Calu3 (cell line): ENCODE data around the gene NCAPG2. TPM values are rescaled to one million over a fixed set of nuclear protein-coding genes. Genes with fewer than 3 reads are reported as not detected.
"Not testable (repeated sequence)": the region's sequence is repeated elsewhere in the genome, so short reads cannot be mapped to it uniquely, and the experiment has no call there.

Experiments
- BruUV-seq: library from RNA; stranded (reverse); fragments of 400-500 nt; replicated peaks from 2 replicates; lab custom pipeline; 2021; lab: Mats Ljungman, UMichigan
- CTCF ChIA-PET: fragments of 300-600 bp; sonication (Branson Sonifier 250); formaldehyde crosslinking; loops from one replicate; lab custom pipeline; 2022; ENCODE audit warnings: antibody characterized with exemption; lab: Charles Lee
- DNase-seq: peaks from one replicate; pipeline ENCODE4 v3.0.0; 2022
- H3K27ac Mint-ChIP-seq: one replicate; pipeline ENCODE4 v1.8.0; 2022; ENCODE audit warnings: mixed read lengths; ENCODE audit not compliant: unreplicated experiment
- H3K27me3 Mint-ChIP-seq: one replicate; pipeline ENCODE4 v1.8.0; 2022; ENCODE audit warnings: mixed read lengths; ENCODE audit not compliant: unreplicated experiment
- H3K36me3 Mint-ChIP-seq: one replicate; pipeline ENCODE4 v1.8.0; 2022; ENCODE audit warnings: mild to moderate bottlenecking, moderate library complexity, mixed read lengths; ENCODE audit not compliant: insufficient read depth, unreplicated experiment
- H3K4me1 Mint-ChIP-seq: one replicate; pipeline ENCODE4 v1.8.0; 2022; ENCODE audit warnings: mild to moderate bottlenecking, low read depth, mixed read lengths; ENCODE audit not compliant: unreplicated experiment
- H3K4me3 Mint-ChIP-seq: one replicate; pipeline ENCODE4 v1.8.0; 2022; ENCODE audit warnings: mild to moderate bottlenecking, low read depth, moderate library complexity, mixed read lengths; ENCODE audit not compliant: unreplicated experiment
- H3K9me3 Mint-ChIP-seq: one replicate; pipeline ENCODE4 v1.8.0; 2022; ENCODE audit warnings: low read depth, mixed read lengths; ENCODE audit not compliant: unreplicated experiment
- intact Hi-C: fragments of 100-400 bp; cut with micrococcal nuclease; formaldehyde crosslinking; loops from one replicate; pipeline ENCODE4 v1.10.0; 2022; ENCODE audit not compliant: unreplicated experiment
- total RNA-seq: library from RNA; stranded (reverse); gene quantifications from 2 replicates; pipeline ENCODE4 v1.2.3, GENCODE V29; 2022
- TF ChIP-seq, protein P1 (sequence below): fragments of 200-600 bp; IDR thresholded peaks from one replicate; pipeline ENCODE4 v1.8.0; 2022; ENCODE audit warnings: antibody characterized with exemption; ENCODE audit not compliant: unreplicated experiment

NCAPG2 gene
- total RNA-seq, 1 experiment from 2014 or later: 81.7 TPM

DNA sequence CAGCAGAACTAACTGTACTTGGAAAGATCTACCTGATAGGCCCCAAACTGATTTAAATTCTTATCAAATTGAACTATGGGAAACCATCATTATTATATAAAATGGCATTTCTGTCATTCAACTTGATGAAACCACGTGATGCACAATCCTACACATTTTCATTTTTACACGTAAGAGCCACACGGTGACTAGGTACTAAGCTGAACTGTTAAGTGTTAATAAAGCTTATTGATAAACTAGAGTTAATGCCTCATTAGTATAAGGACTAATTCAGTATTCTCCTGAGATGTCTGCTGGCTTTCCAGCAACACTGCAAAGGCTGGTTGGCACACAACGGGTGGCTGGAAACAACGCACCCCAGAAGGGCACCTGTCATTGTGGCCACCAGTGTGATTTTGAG is 4.6 kb downstream of the NCAPG2 start:
- Mint-ChIP-seq H3K27ac (no peak overlapping the region), H3K4me1 (peaks cover 34% of the 10 kb centered on the region), H3K4me3 (no peak overlapping the region), H3K36me3 (peaks cover 26% of the 10 kb centered on the region), H3K9me3 (no peaks in the 10 kb centered on the region), H3K27me3 (no peaks in the 10 kb centered on the region)
- BruUV-seq: no TSS peak
- no peak for DNase-seq
- CTCF ChIA-PET: no interaction called here
- TF ChIP-seq, protein P1, sequence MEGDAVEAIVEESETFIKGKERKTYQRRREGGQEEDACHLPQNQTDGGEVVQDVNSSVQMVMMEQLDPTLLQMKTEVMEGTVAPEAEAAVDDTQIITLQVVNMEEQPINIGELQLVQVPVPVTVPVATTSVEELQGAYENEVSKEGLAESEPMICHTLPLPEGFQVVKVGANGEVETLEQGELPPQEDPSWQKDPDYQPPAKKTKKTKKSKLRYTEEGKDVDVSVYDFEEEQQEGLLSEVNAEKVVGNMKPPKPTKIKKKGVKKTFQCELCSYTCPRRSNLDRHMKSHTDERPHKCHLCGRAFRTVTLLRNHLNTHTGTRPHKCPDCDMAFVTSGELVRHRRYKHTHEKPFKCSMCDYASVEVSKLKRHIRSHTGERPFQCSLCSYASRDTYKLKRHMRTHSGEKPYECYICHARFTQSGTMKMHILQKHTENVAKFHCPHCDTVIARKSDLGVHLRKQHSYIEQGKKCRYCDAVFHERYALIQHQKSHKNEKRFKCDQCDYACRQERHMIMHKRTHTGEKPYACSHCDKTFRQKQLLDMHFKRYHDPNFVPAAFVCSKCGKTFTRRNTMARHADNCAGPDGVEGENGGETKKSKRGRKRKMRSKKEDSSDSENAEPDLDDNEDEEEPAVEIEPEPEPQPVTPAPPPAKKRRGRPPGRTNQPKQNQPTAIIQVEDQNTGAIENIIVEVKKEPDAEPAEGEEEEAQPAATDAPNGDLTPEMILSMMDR: no peak
- intact Hi-C loops: loop anchor here (5.0 kb wide), 1 partner anchor 117 kb away; no protein-coding TSS in a partner anchor

DNA sequence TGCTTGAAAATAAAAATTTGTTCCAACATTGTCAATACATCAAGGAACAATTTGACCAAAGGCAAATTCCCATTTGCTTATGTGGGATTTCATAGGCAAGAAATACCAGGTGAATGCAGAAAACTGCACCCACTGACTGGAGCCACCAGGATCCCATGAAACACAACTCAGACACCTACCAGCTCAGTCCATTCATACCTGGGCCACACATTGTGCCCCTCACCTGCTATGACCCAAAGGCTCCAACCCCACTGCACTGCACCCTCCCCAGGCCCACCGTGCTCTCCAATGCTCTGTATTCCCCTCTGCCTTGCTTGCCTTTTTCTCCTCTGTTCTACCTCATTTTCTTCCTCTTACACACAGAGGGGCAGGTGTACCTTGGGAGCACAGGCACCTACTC is 5.3 kb downstream of the NCAPG2 start:
- no peak overlapping the region for H3K27ac Mint-ChIP-seq
- TF ChIP-seq, protein P1: no peak
- H3K9me3 Mint-ChIP-seq: no peaks in the 10 kb centered on the region
- CTCF ChIA-PET: no interaction called here
- no peaks in the 10 kb centered on the region for H3K27me3 Mint-ChIP-seq
- intact Hi-C loops: no loop called here
- peaks cover 19% of the 10 kb centered on the region for H3K36me3 Mint-ChIP-seq
- no TSS peak for BruUV-seq
- H3K4me3 Mint-ChIP-seq: no peak overlapping the region
- DNase-seq: no peak
- peaks cover 34% of the 10 kb centered on the region for H3K4me1 Mint-ChIP-seq

DNA sequence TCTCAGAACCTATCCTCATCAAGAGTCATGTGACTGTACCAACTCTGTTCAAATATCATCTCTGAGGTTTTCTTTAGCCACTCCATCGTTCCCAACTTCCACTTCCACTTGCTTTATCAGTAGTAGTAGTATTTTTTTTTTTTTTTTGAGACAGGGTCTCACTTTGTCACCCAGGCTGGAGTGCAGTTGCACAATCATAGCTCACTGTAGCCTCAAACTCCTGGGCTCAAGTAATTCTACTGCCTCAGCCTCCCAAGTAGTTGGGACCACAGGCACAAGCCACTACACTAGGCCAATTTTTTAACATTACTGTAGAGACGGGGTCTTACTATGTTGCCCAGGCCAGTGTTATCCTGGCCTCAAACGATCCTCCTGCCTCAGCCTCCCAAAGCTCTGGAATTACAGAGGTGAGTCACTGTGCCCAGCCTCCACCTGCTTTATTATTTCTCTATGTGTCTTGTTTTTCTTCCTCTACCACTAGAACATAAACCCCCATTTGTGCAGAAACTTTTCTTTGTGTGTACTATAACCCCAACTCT is 5.9 kb downstream of the NCAPG2 start:
- no peak overlapping the region for H3K27ac Mint-ChIP-seq
- no peaks in the 10 kb centered on the region for H3K9me3 Mint-ChIP-seq
- H3K4me3 Mint-ChIP-seq: no peak overlapping the region
- TF ChIP-seq, protein P1: no peak
- BruUV-seq: no TSS peak
- peaks cover 37% of the 10 kb centered on the region for H3K4me1 Mint-ChIP-seq
- H3K27me3 Mint-ChIP-seq: no peaks in the 10 kb centered on the region
- H3K36me3 Mint-ChIP-seq: peaks cover 15% of the 10 kb centered on the region
- intact Hi-C loops: no loop called here
- no peak for DNase-seq
- CTCF ChIA-PET: interaction anchor here (0.7 kb wide), 1 partner anchor 675 kb away, joined by 3 read pairs; no protein-coding TSS in a partner anchor

DNA sequence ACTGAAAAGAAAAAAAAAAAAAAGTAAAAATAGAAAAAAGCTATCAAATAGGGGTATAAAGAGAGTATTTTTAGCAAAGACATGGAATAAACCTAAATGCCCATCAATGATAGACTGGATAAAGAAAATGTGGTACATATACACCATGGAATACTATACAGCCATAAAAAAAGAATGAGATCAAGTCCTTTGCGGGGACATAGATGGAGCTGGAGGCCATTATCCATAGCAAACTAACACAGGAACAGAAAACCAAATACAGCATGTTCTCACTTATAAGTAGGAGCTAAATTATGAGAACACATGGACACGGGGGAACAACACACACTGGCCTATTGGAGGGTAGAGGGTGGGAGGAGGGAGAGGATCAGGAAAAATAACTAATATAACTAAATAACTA is 7.0 kb downstream of the NCAPG2 start:
- H3K36me3 Mint-ChIP-seq, H3K9me3 Mint-ChIP-seq, intact Hi-C loops: not testable (repeated sequence)

More for the DNA sequence above, 7.0 kb downstream of the NCAPG2 start:
- H3K4me3 Mint-ChIP-seq, H3K27me3 Mint-ChIP-seq, H3K27ac Mint-ChIP-seq, CTCF ChIA-PET, DNase-seq, BruUV-seq: not testable (repeated sequence)
- peaks cover 30% of the 10 kb centered on the region for H3K4me1 Mint-ChIP-seq
